T-helper 17 cell (primary cell): ENCODE results near the gene CDH1. TPM values are rescaled to one million over a fixed set of nuclear protein-coding genes. Genes with fewer than 3 reads are reported as not detected.

ENCODE experiments used
- ATAC-seq: fragments of 150-1000 bp; cut with Tn5 transposase; 2 replicates; pipeline ENCODE4 v1.10.0; 2021; ENCODE audit warnings: mild to moderate bottlenecking, moderate library complexity
- DNase-seq, 3 donors: peaks; one replicate each; pipeline versions ENCODE4 v3.0.0 to v3.0.0-alpha.2; 2020 to 2021
- H3K9me3 ChIP-seq: one replicate; pipeline ENCODE4 v1.7.0; 2013; ENCODE audit warnings: low read length, mild to moderate bottlenecking; ENCODE audit not compliant: control insufficient read depth, poor library complexity, severe bottlenecking
- H3K27ac Mint-ChIP-seq: one replicate; pipeline ENCODE4 v1.8.0; 2022; ENCODE audit warnings: mild to moderate bottlenecking, moderate library complexity, mixed read lengths
- H3K27me3 Mint-ChIP-seq: one replicate; pipeline ENCODE4 v1.8.0; 2022; ENCODE audit warnings: mixed read lengths
- H3K36me3 Mint-ChIP-seq: one replicate; pipeline ENCODE4 v1.8.0; 2022; ENCODE audit warnings: low read depth, mixed read lengths
- H3K4me1 Mint-ChIP-seq: one replicate; pipeline ENCODE4 v1.8.0; 2022; ENCODE audit warnings: mild to moderate bottlenecking, mixed read lengths
- H3K4me3 Mint-ChIP-seq: one replicate; pipeline ENCODE4 v1.8.0; 2022; ENCODE audit warnings: mild to moderate bottlenecking, moderate library complexity, mixed read lengths
- total RNA-seq, 4 donors: library from RNA in 2 of 4; stranded (reverse) in 2 of 4; gene quantifications; one replicate each; pipeline ENCODE4 v1.2.3 and lab custom pipeline; 2022 to 2026

The CDH1 gene
- total RNA-seq, 2 donors from 2014 or later: 0.44 to 0.47 TPM

DNA sequence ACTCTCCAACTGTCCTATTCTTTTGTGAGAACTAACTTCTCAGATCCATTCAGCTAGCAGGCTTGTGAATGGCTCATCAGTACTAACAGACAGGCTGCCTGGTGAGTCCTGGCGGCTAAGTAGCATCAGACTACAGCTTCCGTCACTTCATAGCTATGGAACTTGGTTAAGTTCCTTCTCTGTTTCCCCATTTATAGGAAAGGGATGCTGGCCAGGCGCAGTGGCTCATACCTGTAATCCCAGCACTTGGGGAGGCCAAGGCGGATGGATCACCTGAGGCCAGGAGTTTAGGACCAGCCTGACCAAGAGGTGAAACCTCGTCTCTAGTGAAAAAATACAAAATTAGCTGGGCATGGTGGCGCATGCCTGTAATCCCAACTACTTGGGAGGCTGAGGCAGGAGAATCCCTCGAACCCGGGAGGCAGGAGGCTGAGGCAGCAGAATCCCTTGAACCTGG is 56.3 kb downstream of the CDH1 start:
- Mint-ChIP-seq H3K27me3 (peaks cover 6% of the 10 kb centered on the region), H3K27ac (no peak overlapping the region), H3K36me3 (no peaks in the 10 kb centered on the region), H3K4me3 (no peak overlapping the region), H3K4me1 (no peaks in the 10 kb centered on the region)
- no peaks in the 10 kb centered on the region for H3K9me3 ChIP-seq
- ATAC-seq: no peak
- no peak for DNase-seq

DNA sequence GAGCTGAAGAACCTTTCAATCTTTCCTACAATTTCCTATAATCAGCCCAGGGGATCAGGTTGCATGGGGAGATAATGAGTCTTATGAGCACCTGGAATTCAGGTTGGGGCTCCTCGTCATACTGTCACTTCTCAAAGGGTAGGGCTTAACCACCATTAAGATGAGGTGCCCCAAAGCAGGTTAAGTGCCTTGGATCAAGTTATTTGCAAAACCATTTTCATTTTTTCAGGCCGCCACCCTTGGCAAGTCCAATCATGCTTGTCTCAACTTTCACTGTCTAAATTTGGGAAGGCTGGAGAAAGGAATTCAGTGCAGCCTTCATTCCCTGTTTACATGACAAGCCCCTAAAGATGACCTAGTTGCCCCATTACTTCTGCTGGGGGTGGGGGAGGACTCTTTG is 61.3 kb downstream of the CDH1 start:
- no peak overlapping the region for H3K4me3 Mint-ChIP-seq
- ATAC-seq (no peak), DNase-seq (no peak)
- H3K9me3 ChIP-seq: no peaks in the 10 kb centered on the region
- H3K36me3 Mint-ChIP-seq: no peaks in the 10 kb centered on the region
- H3K27ac Mint-ChIP-seq: no peak overlapping the region
- no peaks in the 10 kb centered on the region for H3K4me1 Mint-ChIP-seq
- no peaks in the 10 kb centered on the region for H3K27me3 Mint-ChIP-seq

DNA sequence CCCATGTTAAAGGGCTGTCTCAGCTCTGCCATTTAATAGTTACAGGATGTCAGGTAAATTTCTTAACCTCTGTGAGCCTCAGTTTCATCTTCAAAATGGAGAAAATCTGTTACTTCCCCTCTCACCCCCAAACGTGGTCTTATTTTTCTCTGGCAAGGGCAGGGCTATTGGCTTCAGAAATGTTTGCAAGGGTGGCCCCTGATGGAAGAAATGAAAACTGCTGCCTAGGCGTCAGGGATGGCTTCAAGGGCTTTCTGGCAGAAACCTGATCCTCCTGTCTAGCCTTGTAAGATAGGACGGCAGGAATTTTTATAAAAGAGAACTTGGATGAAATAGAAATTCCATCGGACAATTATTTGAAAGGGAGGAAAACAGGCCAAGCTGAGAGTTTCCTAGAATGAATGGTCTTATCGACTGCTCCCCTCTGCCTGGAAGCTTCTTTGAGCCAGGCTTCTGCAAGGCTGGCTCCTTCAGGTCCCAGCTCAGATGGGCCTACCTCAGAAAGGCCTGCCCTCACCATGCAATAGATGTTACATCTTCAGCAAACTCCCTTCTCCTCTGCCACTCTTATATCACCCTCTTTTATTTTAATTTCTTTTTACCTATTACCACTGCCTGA is 63.3 kb downstream of the CDH1 start:
- H3K27me3 Mint-ChIP-seq: no peaks in the 10 kb centered on the region
- peaks cover 2% of the 10 kb centered on the region for H3K4me1 Mint-ChIP-seq
- DNase-seq (peak in 1 of 3 donors; percentile 9), ATAC-seq (peak; percentile 64)
- no peaks in the 10 kb centered on the region for H3K36me3 Mint-ChIP-seq
- H3K4me3 Mint-ChIP-seq: no peak overlapping the region
- H3K9me3 ChIP-seq: no peaks in the 10 kb centered on the region
- no peak overlapping the region for H3K27ac Mint-ChIP-seq

DNA sequence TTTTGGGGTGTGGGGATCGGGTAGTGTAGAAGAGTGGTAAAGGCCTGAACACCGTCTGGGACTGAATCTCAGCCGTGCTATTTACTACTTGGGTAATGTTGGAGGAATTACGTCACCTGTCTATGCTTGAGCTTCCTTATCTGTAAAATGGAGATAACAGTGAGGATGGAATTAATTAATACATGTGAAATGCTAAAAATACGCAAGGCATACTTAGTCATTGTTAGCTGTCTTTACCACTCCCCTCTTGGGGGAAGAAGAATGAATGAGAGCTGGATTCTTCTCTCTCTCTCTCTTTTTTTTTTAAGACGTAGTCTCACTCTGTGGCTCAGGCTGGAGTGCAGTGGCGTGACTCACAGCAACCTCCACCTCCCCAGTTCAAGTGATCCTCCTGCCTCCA is 65.1 kb downstream of the CDH1 start:
- no peak for ATAC-seq
- no peak overlapping the region for H3K27ac Mint-ChIP-seq
- no peak for DNase-seq

DNA sequence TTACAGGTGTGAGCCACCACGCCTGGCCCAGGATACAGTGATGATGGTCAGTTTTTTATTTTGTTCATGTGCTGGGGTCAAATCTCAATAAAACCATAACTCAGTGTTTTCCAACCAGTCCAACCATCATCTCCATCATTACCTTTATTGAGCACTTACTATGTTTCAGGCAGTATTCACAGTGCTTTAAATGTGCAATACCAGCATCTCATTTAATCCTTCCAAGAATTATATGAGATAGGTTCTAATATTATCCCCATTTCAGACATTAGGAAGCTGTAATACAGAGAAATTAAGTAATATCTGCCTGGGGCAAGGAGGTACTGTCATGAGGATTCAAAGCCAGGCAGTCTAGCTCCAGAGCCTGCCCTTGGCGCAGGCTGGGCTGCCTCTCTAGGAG is 69.3 kb downstream of the CDH1 start:
- H3K9me3 ChIP-seq: no peaks in the 10 kb centered on the region
- H3K36me3 Mint-ChIP-seq: no peaks in the 10 kb centered on the region
- H3K27me3 Mint-ChIP-seq: no peaks in the 10 kb centered on the region
- DNase-seq (no peak), ATAC-seq (no peak)
- H3K4me3 Mint-ChIP-seq: no peak overlapping the region
- H3K4me1 Mint-ChIP-seq: peaks cover 2% of the 10 kb centered on the region
- H3K27ac Mint-ChIP-seq: no peak overlapping the region

More for the DNA sequence above, 65.1 kb downstream of the CDH1 start:
- Mint-ChIP-seq H3K27me3 (no peaks in the 10 kb centered on the region), H3K36me3 (no peaks in the 10 kb centered on the region), H3K4me3 (no peak overlapping the region), H3K4me1 (peaks cover 2% of the 10 kb centered on the region)
- H3K9me3 ChIP-seq: no peaks in the 10 kb centered on the region

DNA sequence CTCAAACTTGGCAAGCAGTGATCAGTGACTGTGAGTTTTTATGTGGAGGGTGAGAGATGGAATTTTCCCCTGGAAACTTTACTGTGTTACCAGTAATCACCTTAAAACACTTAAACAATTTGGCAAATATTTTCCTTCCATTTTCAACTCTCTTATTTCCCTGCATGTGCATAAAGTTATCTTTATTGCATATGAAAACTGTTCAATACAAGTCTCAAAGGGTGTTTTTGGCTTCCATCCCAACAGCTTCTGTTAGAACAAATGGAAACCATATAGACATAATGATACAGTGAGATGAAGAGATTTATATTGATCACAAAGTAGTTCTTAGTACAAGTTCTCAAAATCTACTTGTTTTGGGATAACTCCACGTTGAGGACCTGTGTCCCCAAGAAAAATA is 69.9 kb downstream of the CDH1 start:
- DNase-seq: no peak
- H3K27ac Mint-ChIP-seq: no peak overlapping the region
- peaks cover 2% of the 10 kb centered on the region for H3K4me1 Mint-ChIP-seq
- H3K9me3 ChIP-seq: no peaks in the 10 kb centered on the region
- ATAC-seq: no peak
- no peaks in the 10 kb centered on the region for H3K36me3 Mint-ChIP-seq
- H3K27me3 Mint-ChIP-seq: no peaks in the 10 kb centered on the region
- no peak overlapping the region for H3K4me3 Mint-ChIP-seq

DNA sequence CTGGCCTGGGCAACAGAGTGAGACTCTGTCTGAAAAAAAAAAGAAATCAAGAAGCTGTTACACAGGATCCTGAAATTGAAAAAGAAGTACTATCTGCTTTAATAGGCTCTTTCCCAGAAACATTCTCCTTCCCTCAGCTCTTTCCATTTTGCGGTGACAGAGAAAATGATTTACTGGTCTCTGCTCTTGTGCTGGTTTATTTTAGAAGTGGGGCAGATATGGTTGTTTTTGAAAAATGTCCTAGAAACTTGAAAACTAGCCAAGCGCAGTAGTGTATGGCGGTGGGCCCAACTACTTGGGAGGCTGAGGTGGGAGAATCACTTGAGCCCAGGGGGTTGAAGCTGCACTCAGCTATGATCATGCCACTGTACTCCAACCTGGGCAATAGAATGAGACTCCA is 77.4 kb downstream of the CDH1 start:
- H3K9me3 ChIP-seq: no peaks in the 10 kb centered on the region
- DNase-seq (no peak), ATAC-seq (no peak)
- no peaks in the 10 kb centered on the region for H3K36me3 Mint-ChIP-seq
- no peaks in the 10 kb centered on the region for H3K4me1 Mint-ChIP-seq
- H3K27me3 Mint-ChIP-seq: peaks cover 8% of the 10 kb centered on the region
- no peak overlapping the region for H3K4me3 Mint-ChIP-seq
- no peak overlapping the region for H3K27ac Mint-ChIP-seq

DNA sequence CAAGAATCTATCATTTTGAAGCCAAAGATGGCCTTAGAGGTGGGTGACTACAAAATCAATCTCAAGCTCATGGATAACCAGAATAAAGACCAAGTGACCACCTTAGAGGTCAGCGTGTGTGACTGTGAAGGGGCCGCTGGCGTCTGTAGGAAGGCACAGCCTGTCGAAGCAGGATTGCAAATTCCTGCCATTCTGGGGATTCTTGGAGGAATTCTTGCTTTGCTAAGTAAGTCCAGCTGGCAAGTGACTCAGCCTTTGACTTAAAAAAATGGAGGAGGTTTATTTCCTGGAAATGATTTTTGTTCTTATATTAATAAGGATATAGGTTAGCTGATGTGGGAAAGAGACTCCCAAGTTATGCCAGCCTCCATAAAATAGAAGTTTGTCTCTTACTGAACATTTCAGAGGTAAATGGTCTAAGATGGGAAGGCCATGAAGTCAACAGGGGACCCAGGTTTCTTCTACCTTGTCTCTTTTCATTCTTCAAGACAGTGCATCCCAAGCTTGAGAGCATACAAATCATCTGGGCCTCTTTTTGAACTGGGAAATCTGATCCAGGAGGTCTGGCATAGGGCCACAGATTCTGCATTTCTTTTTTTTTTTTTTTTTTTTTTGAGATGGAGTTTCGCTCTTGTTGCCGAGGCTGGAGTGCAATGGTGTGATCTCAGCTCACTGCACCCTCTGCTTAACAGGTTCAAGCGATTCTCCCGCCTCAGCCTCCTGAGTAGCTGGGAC is 86.5 kb downstream of the CDH1 start:
- H3K27ac Mint-ChIP-seq: no peak overlapping the region
- H3K27me3 Mint-ChIP-seq: no peaks in the 10 kb centered on the region
- no peak for DNase-seq
- H3K4me1 Mint-ChIP-seq: no peaks in the 10 kb centered on the region
- no peak for ATAC-seq
- no peak overlapping the region for H3K4me3 Mint-ChIP-seq
- peaks cover 2% of the 10 kb centered on the region for H3K36me3 Mint-ChIP-seq
- H3K9me3 ChIP-seq: no peaks in the 10 kb centered on the region

DNA sequence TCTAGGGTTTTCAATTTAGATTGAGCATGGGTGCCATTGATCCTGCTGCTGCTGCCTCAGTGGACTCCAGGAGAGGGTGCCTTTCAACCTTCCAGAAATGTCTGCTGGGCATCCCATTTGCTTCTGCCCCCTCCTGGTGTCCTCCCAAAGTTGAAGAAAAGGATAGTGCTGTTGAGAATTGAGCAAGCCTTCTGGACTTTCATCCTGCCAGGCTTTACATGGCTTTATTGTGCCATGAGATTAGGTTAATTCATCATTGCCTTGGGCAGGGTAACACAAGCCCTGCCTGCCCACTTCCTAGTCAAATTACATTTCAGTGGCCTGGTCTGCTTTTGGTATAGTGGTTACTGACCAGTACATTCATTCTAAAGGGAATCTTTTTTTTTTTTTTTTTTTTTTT is 88.3 kb downstream of the CDH1 start:
- H3K36me3 Mint-ChIP-seq: peaks cover 2% of the 10 kb centered on the region
- DNase-seq: no peak
- no peak overlapping the region for H3K27ac Mint-ChIP-seq
- H3K4me1 Mint-ChIP-seq: no peaks in the 10 kb centered on the region
- no peaks in the 10 kb centered on the region for H3K9me3 ChIP-seq
- H3K4me3 Mint-ChIP-seq: no peak overlapping the region
- H3K27me3 Mint-ChIP-seq: peaks cover 2% of the 10 kb centered on the region
- ATAC-seq: no peak

DNA sequence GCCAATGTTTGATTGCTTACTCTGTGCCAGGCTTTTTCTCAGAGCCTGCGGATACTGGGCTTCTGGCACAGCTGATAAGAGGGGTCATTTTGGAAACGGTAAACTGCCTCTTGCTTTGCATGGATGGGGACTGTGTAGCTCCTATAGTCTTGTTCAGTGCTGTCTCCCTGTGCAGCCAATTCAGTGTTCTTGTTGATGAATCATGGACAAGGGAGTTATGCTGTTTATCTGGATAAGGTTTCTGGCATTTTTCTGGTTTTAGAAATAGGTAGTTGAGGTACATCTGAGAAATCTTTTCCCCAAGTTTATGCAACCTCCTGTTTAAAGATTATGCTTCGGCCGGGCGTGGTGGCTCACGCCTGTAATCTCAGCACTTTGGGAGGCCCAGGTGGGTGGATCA is 89.6 kb downstream of the CDH1 start:
- H3K4me1 Mint-ChIP-seq: no peaks in the 10 kb centered on the region
- peaks cover 5% of the 10 kb centered on the region for H3K36me3 Mint-ChIP-seq
- H3K9me3 ChIP-seq: no peaks in the 10 kb centered on the region
- H3K27ac Mint-ChIP-seq: no peak overlapping the region
- no peak for ATAC-seq
- no peak overlapping the region for H3K4me3 Mint-ChIP-seq
- peaks cover 5% of the 10 kb centered on the region for H3K27me3 Mint-ChIP-seq
- no peak for DNase-seq

DNA sequence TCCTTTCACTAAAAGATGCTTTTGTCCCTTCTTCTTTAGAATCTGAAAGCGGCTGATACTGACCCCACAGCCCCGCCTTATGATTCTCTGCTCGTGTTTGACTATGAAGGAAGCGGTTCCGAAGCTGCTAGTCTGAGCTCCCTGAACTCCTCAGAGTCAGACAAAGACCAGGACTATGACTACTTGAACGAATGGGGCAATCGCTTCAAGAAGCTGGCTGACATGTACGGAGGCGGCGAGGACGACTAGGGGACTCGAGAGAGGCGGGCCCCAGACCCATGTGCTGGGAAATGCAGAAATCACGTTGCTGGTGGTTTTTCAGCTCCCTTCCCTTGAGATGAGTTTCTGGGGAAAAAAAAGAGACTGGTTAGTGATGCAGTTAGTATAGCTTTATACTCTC is 96.2 kb downstream of the CDH1 start:
- H3K27ac Mint-ChIP-seq: no peak overlapping the region
- H3K4me3 Mint-ChIP-seq: no peak overlapping the region
- no peaks in the 10 kb centered on the region for H3K9me3 ChIP-seq
- H3K4me1 Mint-ChIP-seq: no peaks in the 10 kb centered on the region
- peaks cover 2% of the 10 kb centered on the region for H3K36me3 Mint-ChIP-seq
- DNase-seq (no peak), ATAC-seq (no peak)
- peaks cover 13% of the 10 kb centered on the region for H3K27me3 Mint-ChIP-seq

DNA sequence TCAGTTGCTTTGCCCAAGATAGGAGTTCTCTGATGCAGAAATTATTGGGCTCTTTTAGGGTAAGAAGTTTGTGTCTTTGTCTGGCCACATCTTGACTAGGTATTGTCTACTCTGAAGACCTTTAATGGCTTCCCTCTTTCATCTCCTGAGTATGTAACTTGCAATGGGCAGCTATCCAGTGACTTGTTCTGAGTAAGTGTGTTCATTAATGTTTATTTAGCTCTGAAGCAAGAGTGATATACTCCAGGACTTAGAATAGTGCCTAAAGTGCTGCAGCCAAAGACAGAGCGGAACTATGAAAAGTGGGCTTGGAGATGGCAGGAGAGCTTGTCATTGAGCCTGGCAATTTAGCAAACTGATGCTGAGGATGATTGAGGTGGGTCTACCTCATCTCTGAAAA is 97.5 kb downstream of the CDH1 start:
- H3K9me3 ChIP-seq: no peaks in the 10 kb centered on the region
- no peak for DNase-seq
- Mint-ChIP-seq H3K4me3 (no peak overlapping the region), H3K4me1 (no peaks in the 10 kb centered on the region), H3K36me3 (peaks cover 2% of the 10 kb centered on the region), H3K27ac (no peak overlapping the region), H3K27me3 (peaks cover 13% of the 10 kb centered on the region)
- ATAC-seq: no peak

DNA sequence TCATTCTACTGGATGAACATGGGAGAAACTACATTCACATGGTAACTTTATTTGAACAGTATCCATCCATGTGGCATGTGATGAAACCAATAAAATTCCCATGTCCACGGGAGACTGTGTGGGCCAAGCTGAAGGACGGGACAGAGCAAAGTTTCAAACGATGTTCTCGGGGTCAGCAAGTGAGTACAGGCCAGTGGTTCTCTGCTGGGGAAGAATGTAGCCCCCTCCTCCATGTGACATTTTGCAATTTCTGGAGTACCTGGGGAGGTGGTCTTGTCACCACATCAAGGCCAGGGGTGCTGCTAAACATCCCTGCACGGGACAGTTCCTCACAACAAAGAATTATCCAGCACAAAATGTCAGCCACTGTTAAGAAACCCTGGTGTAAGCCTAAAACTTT is 98.9 kb downstream of the CDH1 start:
- Mint-ChIP-seq H3K4me3 (no peak overlapping the region), H3K27me3 (peaks cover 8% of the 10 kb centered on the region), H3K36me3 (no peaks in the 10 kb centered on the region), H3K27ac (no peak overlapping the region), H3K4me1 (no peaks in the 10 kb centered on the region)
- ATAC-seq (no peak), DNase-seq (no peak)
- no peaks in the 10 kb centered on the region for H3K9me3 ChIP-seq

DNA sequence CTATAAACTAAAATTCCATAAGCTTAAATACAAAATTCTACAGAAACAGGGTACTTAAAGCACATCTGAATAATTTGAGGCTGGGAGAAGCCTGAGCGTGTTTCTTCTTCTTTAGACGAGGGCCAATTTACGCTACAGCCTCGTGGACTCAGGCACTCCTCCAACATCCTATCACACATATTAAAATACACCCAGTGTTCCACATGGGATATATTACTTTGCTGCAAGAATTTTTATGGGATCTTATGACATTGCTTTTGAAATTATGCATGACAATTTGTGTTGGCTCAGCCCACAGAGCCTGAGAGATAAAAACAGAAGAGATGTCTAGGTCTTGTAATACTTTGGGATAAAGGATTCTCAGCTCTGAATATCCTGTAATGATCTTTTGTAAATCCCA is 102.7 kb downstream of the CDH1 start:
- Mint-ChIP-seq H3K4me3 (no peak overlapping the region), H3K27ac (no peak overlapping the region), H3K36me3 (no peaks in the 10 kb centered on the region), H3K4me1 (peaks cover 13% of the 10 kb centered on the region), H3K27me3 (peaks cover 2% of the 10 kb centered on the region)
- no peaks in the 10 kb centered on the region for H3K9me3 ChIP-seq
- DNase-seq (no peak), ATAC-seq (no peak)
